GM18909 (cell line): ENCODE results near the gene UBXN10.

Experiments used
- ATAC-seq: cut with Tn5 transposase; IDR thresholded peaks from one replicate; pipeline ENCODE4 v1.9.1; 2021; ENCODE audit warnings: mild to moderate bottlenecking; ENCODE audit not compliant: unreplicated experiment, poor library complexity

The UBXN10 gene

GRCh38 chr1:20233394-20233793 is 47.5 kb downstream of the UBXN10 start:
- no peak for ATAC-seq

GRCh38 chr1:20233866-20234265 is 48.0 kb downstream of the UBXN10 start:
- ATAC-seq, result no peak

GRCh38 chr1:20234788-20235535 is 49.1 kb downstream of the UBXN10 start:
- no peak for ATAC-seq

- no peak for ATAC-seq
These were observed 51.8 kb downstream of the UBXN10 start for GRCh38 chr1:20237646-20238045.

GRCh38 chr1:20240012-20240411 is 54.1 kb downstream of the UBXN10 start:
- ATAC-seq, result no peak

- no peak for ATAC-seq
These were observed 57.1 kb downstream of the UBXN10 start for GRCh38 chr1:20242890-20243479.
